Posterior cingulate gyrus (tissue), 11 donors: ENCODE data around the gene ZNF618.
A peak's percentile ranks its signal among the peaks of the same experiment; 100 is the strongest.

Experiments
- DNase-seq, 10 donors: peaks; one replicate each; pipeline versions ENCODE4 v3.0.0 to v3.0.0-alpha.2; 2020 to 2021; ENCODE audit warnings: mixed read lengths in 3 of 10
- intact Hi-C: fragments of 100-400 bp; cut with DNase I; formaldehyde crosslinking; loops from one replicate; pipeline ENCODE4 v1.15.1; 2023

ZNF618 gene

GRCh38 chr9:113879911-113880310 lies 3.8 kb downstream of the ZNF618 start:
- intact Hi-C loops = loop anchor here (5.0 to 10.0 kb wide), 3 partner anchors 73 to 195 kb away; no protein-coding TSS in a partner anchor
- DNase-seq = no peak

GRCh38 chr9:113882181-113882580 lies 6.1 kb downstream of the ZNF618 start:
- intact Hi-C loops = no loop called here
- DNase-seq = no peak

DNA sequence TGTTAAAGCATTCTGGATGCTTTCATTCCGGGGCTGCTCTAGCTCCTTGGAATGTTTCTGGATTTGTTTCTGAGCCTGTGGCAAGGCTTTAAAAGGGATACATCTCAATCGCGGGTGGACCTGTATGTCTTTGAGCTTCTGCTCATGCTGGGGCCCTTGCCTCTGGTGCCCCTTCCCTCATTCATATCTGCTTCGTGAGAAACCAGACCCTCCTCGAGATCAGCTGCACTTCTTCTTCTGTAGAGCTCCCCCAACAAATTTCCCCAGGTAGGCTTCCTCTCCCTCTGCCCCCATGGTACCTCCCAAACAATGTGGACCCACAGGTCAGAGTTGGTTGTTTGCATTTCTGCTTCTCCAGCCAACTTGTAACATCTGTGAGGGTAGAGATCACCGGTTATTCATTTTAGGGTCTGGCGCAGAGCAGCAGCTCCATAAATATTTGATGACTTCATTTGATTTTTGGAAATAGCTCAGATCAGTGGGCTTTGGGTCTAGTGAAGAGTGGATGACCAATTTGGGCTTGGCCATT lies 6.6 kb downstream of the ZNF618 start:
- intact Hi-C loops = no loop called here
- no peak for DNase-seq

DNA sequence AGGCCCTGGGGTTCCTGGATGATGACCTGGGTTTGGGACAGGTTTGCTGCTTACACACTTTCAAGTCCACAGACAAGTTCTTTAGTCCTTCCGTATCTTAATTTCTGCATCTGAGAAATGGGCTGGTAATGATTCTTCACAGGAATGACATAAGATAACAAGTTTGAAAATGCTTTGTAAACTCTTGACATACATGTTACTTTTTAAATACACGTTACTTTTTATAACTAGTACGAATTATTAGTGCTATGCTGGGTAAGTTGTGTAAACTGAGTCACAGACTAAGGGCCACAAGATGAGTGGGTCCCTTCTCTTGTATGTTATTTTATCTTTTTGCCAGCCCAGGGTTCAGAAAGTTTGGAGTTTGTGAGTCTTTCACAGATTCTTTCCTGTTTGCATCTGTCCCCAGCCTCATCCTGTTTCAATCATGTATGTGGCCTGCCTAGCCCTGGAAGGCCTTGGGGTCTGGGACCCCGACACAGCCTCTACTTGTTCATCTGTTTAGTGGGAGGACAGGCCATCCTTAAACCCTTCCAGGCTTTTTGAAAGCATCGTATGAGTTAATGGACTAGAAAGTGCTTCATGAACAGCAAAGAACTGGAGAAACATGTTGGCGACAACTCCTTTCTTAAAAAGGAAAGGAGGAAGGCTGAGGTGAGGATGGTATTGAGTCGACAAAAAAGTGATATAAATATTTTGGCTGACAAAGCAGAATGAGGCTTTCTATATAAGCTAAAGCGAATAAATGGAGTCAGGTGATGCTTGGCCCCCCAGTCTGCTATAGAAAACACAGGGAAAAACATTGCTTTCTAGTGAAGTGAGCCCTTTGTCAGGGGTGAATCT lies 9.3 kb downstream of the ZNF618 start:
- intact Hi-C loops = no loop called here
- no peak for DNase-seq

DNA sequence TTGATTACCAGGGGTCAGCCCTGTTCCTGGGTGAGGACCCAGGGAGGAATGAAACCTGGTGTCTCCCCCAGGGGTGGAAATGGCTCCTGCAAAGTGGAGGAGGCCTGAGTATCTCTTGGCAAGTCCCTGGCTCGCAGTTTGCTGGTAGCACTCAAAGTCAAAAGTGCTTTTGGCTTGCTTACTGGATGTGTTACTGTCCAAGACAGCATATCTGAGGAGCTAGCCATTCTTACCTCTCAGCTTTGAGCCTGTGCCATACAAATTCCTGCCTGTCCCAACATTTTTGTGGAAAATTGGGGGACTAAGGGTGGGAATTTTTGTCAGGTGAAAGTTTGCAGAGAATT lies 9.9 kb downstream of the ZNF618 start:
- no peak for DNase-seq
- intact Hi-C loops = no loop called here

GRCh38 chr9:113886466-113886865 lies 10.4 kb downstream of the ZNF618 start:
- no peak for DNase-seq
- intact Hi-C loops = no loop called here

- intact Hi-C loops = no loop called here
- DNase-seq = no peak
Measured at GRCh38 chr9:113886933-113887332, 10.8 kb downstream of the ZNF618 start.

- intact Hi-C loops = no loop called here
- no peak for DNase-seq
Measured at GRCh38 chr9:113887436-113887835, 11.3 kb downstream of the ZNF618 start.

DNA sequence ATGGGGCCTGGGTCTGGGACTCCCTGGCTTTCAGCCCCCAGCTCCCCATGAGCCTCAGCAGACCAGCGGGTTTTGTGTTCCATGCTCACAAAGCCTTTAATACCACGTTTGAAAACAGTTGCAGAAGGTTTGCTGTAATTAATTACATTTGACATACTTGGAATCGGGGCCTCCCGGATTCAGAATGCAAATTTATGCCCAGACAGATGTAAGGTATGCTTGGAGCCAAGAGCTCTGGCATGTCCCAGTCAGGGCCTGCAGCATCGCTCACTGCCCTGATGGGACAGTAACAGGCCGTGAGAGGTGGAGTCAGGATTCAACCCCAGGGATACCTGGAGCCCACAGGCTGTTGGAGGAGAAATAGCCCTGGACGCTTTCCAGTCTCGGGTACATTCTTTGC lies 12.2 kb downstream of the ZNF618 start:
- intact Hi-C loops = no loop called here
- DNase-seq = no peak

DNA sequence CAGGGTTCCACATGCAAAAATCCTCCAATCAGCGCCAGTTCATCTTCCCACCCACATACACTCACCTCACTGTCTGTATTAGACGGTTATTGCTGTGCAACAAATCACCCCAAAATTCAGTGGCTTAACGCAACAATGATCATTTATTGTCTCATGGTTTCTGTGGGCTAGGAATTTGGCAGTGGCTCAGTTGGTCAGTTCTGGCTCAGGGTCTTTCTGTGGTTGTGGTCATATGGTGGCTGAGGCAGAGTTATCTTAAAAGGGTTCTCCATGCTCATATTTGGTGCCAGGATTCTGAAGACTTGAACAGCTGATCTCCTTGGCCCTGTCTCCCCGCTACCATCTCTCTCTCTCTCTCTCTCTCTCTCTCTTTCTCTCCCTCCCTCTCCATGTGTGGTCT lies 12.9 kb downstream of the ZNF618 start:
- intact Hi-C loops = no loop called here
- DNase-seq = no peak

DNA sequence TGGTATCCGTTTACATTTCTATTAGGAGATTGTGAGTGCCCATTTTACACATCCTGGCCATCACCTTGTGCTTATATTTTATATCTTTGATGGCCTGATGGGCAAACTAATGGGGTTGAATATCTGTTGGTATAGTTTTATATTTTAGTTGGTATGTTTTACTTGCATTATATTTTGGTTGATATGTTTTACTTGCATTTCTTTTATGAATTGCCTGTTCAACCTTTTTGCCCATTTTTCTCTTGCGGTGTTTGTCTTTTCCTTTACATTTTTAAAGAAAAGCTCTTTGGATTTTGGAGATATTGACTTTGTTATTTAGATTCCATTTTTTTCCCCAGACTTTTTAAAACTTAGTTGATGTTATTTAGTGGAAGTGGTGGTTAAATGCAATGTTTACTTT lies 14.6 kb downstream of the ZNF618 start:
- DNase-seq = no peak
- intact Hi-C loops = no loop called here

GRCh38 chr9:113892861-113893491 lies 16.9 kb downstream of the ZNF618 start:
- DNase-seq = no peak
- intact Hi-C loops = no loop called here

DNA sequence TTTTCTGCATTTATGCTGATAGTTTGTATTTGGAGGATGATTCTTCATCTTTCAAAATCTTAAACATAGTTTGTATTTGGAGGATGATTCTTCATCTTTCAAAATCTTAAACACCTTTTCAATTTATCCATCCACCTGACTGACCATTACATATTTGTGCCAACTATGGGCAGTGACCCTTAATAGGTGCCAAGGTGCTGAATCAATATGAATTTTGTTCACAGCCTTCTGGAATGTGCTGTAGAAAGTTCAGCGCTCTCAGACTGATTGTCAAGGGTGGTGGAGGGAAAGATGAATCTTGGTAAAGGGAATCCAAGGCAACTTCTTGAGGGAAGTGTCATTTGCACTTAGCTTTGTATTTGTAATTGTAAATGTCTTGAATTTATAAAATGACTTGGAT lies 18.1 kb downstream of the ZNF618 start:
- intact Hi-C loops = no loop called here
- no peak for DNase-seq

GRCh38 chr9:113895526-113895925 lies 19.4 kb downstream of the ZNF618 start:
- no peak for DNase-seq
- intact Hi-C loops = no loop called here

DNA sequence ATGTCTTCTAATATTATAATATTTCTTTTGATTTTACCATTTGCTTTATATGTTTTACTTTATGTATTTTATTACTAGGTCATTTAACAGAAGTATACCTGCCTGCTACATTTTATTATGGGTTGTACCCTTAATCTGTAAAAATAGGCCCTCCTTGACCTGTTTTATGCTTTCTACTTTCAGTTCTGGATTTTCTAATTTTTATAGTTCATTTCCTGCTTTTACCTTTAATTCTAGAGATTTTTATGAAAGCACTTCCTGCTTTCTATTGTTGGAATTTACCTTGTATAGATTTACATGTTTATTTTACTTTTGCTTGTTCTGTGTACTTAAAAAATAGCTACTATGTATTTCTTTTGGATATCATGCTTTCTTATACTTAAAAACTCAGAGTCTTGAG lies 20.6 kb downstream of the ZNF618 start:
- DNase-seq = no peak
- intact Hi-C loops = no loop called here

DNA sequence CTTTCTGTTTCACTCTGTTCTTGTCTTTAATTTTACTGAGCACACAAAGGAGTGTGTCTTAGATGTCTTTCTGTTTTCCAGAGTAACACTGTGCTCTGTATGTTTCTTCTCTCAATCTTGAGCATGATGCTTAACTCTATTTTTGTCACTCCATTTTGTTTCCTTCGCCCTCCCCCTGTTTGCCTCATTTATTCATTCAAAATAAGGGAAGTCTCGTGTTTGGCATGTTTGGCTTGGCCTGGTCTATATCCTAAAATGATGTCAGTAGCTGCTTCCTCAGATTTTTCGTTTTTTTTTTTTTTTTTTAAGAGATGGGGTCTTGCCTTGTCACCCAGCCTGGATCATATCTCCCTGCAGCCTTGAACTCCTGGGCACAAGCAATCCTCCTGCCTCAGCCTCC lies 22.0 kb downstream of the ZNF618 start:
- DNase-seq = no peak
- intact Hi-C loops = no loop called here

- no peak for DNase-seq
- intact Hi-C loops = no loop called here
Measured at GRCh38 chr9:113898596-113898995, 22.5 kb downstream of the ZNF618 start.

DNA sequence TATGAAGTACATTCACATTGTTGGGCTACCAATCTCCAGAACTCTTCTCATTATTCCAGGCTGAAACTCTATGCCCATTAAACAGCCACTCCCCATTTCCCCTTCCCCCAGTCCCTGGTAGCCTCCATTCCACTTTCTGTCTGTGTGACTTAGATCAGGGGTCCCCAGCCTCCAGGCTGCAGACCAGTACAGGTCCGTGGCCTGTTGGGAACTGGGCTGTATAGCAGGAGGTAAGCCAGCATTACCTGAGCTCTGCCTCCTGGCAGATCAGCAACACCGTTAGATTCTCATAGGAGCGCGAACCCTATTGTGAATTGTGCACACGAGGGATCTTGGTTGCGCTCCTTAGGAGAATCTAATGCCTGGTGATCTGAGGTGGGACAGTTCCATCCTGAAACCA lies 23.1 kb downstream of the ZNF618 start:
- intact Hi-C loops = no loop called here

DNA sequence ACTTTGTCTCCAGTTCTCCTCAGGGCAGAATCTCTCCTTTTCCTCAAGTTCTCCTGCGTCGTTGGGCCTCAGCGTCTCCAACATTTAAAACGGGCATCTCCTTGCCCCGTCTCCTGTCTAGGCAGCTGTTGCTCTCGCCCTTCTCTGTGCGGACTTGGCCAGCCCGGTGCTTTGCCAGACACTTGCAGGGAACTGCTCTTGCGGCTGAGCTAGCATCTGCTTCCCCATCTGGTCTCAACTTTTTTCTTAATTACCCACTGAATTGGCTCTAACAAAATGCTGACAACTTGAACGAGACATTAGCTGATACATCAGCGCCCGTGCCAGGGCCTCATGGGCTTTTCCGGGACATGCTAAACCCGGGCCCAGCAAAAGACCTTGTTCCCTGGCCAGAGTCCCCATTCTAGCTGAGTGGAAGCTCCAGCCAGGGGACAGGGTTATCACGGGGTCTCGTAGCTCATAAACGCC lies 25.1 kb downstream of the ZNF618 start:
- DNase-seq = peak in 8 of 10 donors; percentile 18 to 91 (median 36)
- intact Hi-C loops = no loop called here

More for the DNA sequence above, 23.1 kb downstream of the ZNF618 start:
- no peak for DNase-seq

DNA sequence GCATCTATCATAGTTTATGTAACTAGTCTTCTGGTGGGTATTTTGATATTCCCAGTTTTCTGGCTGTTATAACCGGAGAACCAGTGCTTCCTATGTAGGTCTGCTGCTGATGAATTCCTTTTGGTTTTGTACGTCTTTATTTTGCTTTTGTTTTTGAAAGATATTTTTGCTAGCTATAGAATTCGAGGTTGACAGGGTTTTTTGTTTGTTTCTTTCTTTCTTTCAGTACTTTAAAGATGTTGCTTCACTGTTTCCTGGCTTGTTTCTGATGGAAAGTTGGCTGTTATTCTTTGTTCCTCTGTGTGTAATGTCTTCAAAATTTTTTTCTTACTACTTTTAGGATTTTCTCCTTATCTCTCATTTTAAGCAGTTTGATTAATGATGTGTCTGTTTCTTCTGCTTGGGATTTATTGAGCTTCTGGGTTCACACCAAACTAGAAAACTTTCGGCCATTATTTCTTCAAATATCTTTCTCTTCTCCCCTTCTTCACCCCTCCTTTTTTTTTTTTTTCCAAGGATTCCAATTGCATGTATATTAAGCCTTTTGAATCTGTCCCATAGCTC lies 27.5 kb downstream of the ZNF618 start:
- intact Hi-C loops = no loop called here
- DNase-seq = no peak

DNA sequence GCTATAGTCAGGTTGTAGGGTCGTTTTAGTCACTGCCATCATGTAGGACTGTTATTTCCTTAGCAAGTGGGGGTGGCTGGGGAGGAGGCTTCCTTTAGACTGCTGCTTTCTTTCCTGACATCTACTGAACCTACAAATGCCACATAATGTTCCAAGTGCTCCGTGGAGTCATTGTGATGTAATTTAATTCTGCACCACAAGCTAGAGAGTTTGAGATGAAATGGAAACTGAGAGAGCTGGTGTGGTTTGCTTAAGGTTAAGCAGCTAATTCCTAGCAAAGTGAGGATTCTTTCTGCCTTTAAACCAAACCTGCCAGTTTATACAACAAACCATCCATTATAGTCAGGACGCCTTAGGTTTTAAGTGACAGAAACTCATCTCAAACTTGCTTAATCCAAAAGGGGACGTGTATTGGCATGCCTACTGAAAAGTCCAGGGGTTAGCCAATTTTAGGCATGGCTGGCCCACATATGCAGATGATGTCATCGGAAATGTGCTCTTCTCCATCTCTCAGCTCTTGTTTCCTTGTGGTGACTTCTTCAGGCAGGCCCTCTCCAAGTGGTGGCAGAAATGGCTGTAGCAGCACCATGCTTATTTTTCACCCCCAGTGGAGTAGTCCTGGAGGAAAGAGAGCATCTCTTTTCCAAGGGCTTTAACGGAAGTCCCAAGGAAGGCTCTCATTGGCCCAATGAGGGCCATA lies 30.5 kb downstream of the ZNF618 start:
- intact Hi-C loops = no loop called here
- no peak for DNase-seq
